Retinal pigment epithelial cell (primary cell): Measurements from ENCODE around the gene PNO1.
A peak's percentile ranks its signal among the peaks of the same experiment; 100 is the strongest.

Experiments used
- DNase-seq: peaks from one replicate; pipeline ENCODE4 v3.0.0-alpha.2; 2010; ENCODE audit warnings: low read depth
- H3K4me3 ChIP-seq: 2 replicates; pipeline ENCODE4 v1.5.1; 2011; ENCODE audit warnings: mild to moderate bottlenecking, low read length, control low read depth, moderate library complexity
- CTCF ChIP-seq: conservative IDR thresholded peaks from 2 replicates; pipeline ENCODE4 v1.5.1; 2011; ENCODE audit warnings: low read depth, low read length, control low read depth, inconsistent platforms

Gene PNO1

GRCh38 chr2:68182902-68183301 lies 25.2 kb downstream of the PNO1 start:
- no peak for TF ChIP-seq CTCF
- H3K4me3 ChIP-seq, result no peak overlapping the region
- no peak for DNase-seq

GRCh38 chr2:68185541-68186164 lies 28.0 kb downstream of the PNO1 start:
- TF ChIP-seq CTCF, result peak; percentile 74

GRCh38 chr2:68187329-68187728 lies 29.6 kb downstream of the PNO1 start:
- DNase-seq, result no peak
- no peak overlapping the region for H3K4me3 ChIP-seq
- TF ChIP-seq CTCF, result no peak

More at GRCh38 chr2:68185541-68186164, 28.0 kb downstream of the PNO1 start:
- no peak overlapping the region for H3K4me3 ChIP-seq
- no peak for DNase-seq

GRCh38 chr2:68188831-68189230 lies 31.1 kb downstream of the PNO1 start:
- no peak overlapping the region for H3K4me3 ChIP-seq
- TF ChIP-seq CTCF, result no peak
- DNase-seq, result no peak

GRCh38 chr2:68189991-68190784 lies 32.5 kb downstream of the PNO1 start:
- TF ChIP-seq CTCF, result no peak
- no peak for DNase-seq
- H3K4me3 ChIP-seq, result no peak overlapping the region

GRCh38 chr2:68190991-68191731 lies 33.5 kb downstream of the PNO1 start:
- TF ChIP-seq CTCF, result no peak
- no peak overlapping the region for H3K4me3 ChIP-seq
- no peak for DNase-seq
